ENCODE results near the gene PPP1R2C.

- TF ChIP-seq, protein P1, sequence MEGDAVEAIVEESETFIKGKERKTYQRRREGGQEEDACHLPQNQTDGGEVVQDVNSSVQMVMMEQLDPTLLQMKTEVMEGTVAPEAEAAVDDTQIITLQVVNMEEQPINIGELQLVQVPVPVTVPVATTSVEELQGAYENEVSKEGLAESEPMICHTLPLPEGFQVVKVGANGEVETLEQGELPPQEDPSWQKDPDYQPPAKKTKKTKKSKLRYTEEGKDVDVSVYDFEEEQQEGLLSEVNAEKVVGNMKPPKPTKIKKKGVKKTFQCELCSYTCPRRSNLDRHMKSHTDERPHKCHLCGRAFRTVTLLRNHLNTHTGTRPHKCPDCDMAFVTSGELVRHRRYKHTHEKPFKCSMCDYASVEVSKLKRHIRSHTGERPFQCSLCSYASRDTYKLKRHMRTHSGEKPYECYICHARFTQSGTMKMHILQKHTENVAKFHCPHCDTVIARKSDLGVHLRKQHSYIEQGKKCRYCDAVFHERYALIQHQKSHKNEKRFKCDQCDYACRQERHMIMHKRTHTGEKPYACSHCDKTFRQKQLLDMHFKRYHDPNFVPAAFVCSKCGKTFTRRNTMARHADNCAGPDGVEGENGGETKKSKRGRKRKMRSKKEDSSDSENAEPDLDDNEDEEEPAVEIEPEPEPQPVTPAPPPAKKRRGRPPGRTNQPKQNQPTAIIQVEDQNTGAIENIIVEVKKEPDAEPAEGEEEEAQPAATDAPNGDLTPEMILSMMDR (IDR thresholded peaks at IDR 0.05; ENCODE audit: low read depth, low read length): no peak
- TF ChIP-seq MYC (IDR thresholded peaks at IDR 0.05; ENCODE audit: low read depth, low read length) (no peak), POLR2A (IDR thresholded peaks at IDR 0.05; ENCODE audit: extremely low read depth, insufficient read length) (no peak)
These were observed 22.1 kb downstream of the PPP1R2C start for GRCh38 chrX:42755815-42756214.

Measured in NB4 (cell line).